ENCODE results near the gene MYCN.

DNA sequence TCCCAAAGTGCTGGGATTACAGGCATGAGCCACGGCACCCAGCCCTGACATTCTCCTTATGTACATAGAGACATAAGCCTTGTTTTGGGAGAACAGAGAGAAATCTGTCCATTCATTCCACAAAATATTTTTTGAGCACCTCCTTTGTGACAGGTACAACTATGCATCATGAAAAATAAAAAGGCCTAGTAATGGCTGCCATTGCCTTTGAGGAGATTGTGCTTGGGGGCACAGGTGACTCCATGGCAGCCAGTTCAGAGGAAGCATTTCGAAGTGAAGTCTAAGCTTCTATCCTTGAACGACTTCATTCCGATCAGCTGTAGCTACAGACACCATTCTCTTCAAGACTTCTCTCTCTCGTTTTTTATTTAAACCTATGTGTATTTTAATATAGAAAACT is 10.5 kb upstream of the MYCN start:
- TF ChIP-seq, protein P1, sequence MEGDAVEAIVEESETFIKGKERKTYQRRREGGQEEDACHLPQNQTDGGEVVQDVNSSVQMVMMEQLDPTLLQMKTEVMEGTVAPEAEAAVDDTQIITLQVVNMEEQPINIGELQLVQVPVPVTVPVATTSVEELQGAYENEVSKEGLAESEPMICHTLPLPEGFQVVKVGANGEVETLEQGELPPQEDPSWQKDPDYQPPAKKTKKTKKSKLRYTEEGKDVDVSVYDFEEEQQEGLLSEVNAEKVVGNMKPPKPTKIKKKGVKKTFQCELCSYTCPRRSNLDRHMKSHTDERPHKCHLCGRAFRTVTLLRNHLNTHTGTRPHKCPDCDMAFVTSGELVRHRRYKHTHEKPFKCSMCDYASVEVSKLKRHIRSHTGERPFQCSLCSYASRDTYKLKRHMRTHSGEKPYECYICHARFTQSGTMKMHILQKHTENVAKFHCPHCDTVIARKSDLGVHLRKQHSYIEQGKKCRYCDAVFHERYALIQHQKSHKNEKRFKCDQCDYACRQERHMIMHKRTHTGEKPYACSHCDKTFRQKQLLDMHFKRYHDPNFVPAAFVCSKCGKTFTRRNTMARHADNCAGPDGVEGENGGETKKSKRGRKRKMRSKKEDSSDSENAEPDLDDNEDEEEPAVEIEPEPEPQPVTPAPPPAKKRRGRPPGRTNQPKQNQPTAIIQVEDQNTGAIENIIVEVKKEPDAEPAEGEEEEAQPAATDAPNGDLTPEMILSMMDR (IDR thresholded peaks at IDR 0.05), result no peak
- TF ChIP-seq POLR2A (IDR thresholded peaks at IDR 0.05) (no peak), EP300 (IDR thresholded peaks at IDR 0.05) (no peak)

Data from ovary (tissue), 3 donors.